Camera-type eye (tissue), 1 donor: ENCODE results near the gene CIAO3. TPM values are rescaled to one million over a fixed set of nuclear protein-coding genes. Genes with fewer than 3 reads are reported as not detected.

Source experiments
- total RNA-seq: library from RNA; depleted of rRNA; stranded (reverse); fragments of >200 nt; gene quantifications from one replicate; pipeline ENCODE4 v1.2.3, GENCODE V29; 2014

CIAO3 gene
- total RNA-seq = 42.7 TPM

GRCh38 chr16:740764-741505 lies at the start of gene CIAO3:
TSS of gene CIAO3 (minus strand) at chr16:740997. CDS start at chr16:740985, 12 bp downstream.

GRCh38 chr16:788399-789126 lies 47.8 kb upstream of the CIAO3 start, which contains the start of gene CHTF18:
TSS of gene CHTF18 (plus strand) at chr16:788620. CDS start at chr16:788685, 65 bp downstream.

GRCh38 chr16:787978-788398 lies 47.2 kb upstream of the CIAO3 start, which contains the start of gene RPUSD1:
TSS of gene RPUSD1 (minus strand) at chr16:788381. CDS start at chr16:787737, 644 bp downstream.

GRCh38 chr16:760545-761343 lies 19.9 kb upstream of the CIAO3 start, which contains the start of gene MSLN:
TSS of gene MSLN (plus strand) at chr16:760734. CDS start at chr16:762681, 1,947 bp downstream.

GRCh38 chr16:726438-727290 lies 14.1 kb downstream of the CIAO3 start, which contains the start of the genes CCDC78 and HAGHL:
TSS of gene CCDC78 (minus strand) at chr16:726443. CDS start at chr16:726367, 76 bp downstream.
TSS of gene HAGHL (plus strand) at chr16:727106. CDS start at chr16:727510, 404 bp downstream.

GRCh38 chr16:720990-721764 lies 19.6 kb downstream of the CIAO3 start, which contains the start of gene ANTKMT:
TSS of gene ANTKMT (plus strand) at chr16:721146. CDS start at chr16:721275, 129 bp downstream.

GRCh38 chr16:714558-715476 lies 26.0 kb downstream of the CIAO3 start, which contains the start of gene METRN:
TSS of gene METRN (plus strand) at chr16:715118. CDS start at chr16:715290, 172 bp downstream.

GRCh38 chr16:705431-706188 lies 35.2 kb downstream of the CIAO3 start, which contains the start of gene FBXL16:
TSS of gene FBXL16 (minus strand) at chr16:705801. CDS start at chr16:697405, 8,396 bp downstream.

GRCh38 chr16:684071-684794 lies 56.6 kb downstream of the CIAO3 start, which contains the start of gene JMJD8:
TSS of gene JMJD8 (minus strand) at chr16:684334. CDS start at chr16:684319, 15 bp downstream.

GRCh38 chr16:679814-680624 lies 60.8 kb downstream of the CIAO3 start, which contains the start of gene STUB1:
TSS of gene STUB1 (plus strand) at chr16:680410. CDS start at chr16:680526, 116 bp downstream.

Other genes with a start within 250 kb of the CIAO3 start
- gene CAPN15, start 213.3 kb downstream of the CIAO3 start, total RNA-seq = 31.0 TPM
- 2.0 TPM for gene PRR35, start 180.6 kb downstream of the CIAO3 start, total RNA-seq
- gene NHLRC4, start 174.0 kb downstream of the CIAO3 start, total RNA-seq = 0.66 TPM
- gene PIGQ, start 171.0 kb downstream of the CIAO3 start, total RNA-seq = 36.3 TPM
- gene RAB40C, start 150.9 kb downstream of the CIAO3 start, total RNA-seq = 18.9 TPM
- 0.71 TPM for gene WFIKKN1, start 110.0 kb downstream of the CIAO3 start, total RNA-seq
- 54.3 TPM for gene METTL26, start 104.7 kb downstream of the CIAO3 start, total RNA-seq
- 8.7 TPM for gene MCRIP2, start 99.2 kb downstream of the CIAO3 start, total RNA-seq
- gene WDR90, start 91.6 kb downstream of the CIAO3 start, total RNA-seq = 33.2 TPM
- gene RHOT2, start 72.9 kb downstream of the CIAO3 start, total RNA-seq = 56.3 TPM
- gene RHBDL1, start 65.3 kb downstream of the CIAO3 start, total RNA-seq = 4.3 TPM
- gene STUB1, start 60.6 kb downstream of the CIAO3 start, total RNA-seq = 55.4 TPM
- gene JMJD8, start 56.7 kb downstream of the CIAO3 start, total RNA-seq = 43.3 TPM
- 8.1 TPM for gene WDR24, start 50.6 kb downstream of the CIAO3 start, total RNA-seq
- 5.8 TPM for gene FBXL16, start 35.2 kb downstream of the CIAO3 start, total RNA-seq
- gene METRN, start 25.9 kb downstream of the CIAO3 start, total RNA-seq = 41.1 TPM
- 25.7 TPM for gene ANTKMT, start 19.9 kb downstream of the CIAO3 start, total RNA-seq
- gene CCDC78, start 14.6 kb downstream of the CIAO3 start, total RNA-seq = 1.0 TPM
- gene HAGHL, start 13.9 kb downstream of the CIAO3 start, total RNA-seq = 4.0 TPM
- gene MSLN, start 19.7 kb upstream of the CIAO3 start, total RNA-seq = 19.4 TPM
- 19.1 TPM for gene RPUSD1, start 47.4 kb upstream of the CIAO3 start, total RNA-seq
- 49.8 TPM for gene CHTF18, start 47.6 kb upstream of the CIAO3 start, total RNA-seq
- gene GNG13, start 59.7 kb upstream of the CIAO3 start, total RNA-seq = 3.8 TPM
- gene LMF1, start 230.0 kb upstream of the CIAO3 start, total RNA-seq = 50.5 TPM
- gene SOX8, start 240.8 kb upstream of the CIAO3 start, total RNA-seq = 58.4 TPM